Caco-2 (cell line): Measurements from ENCODE around the gene SBSN. TPM values are rescaled to one million over a fixed set of nuclear protein-coding genes. Genes with fewer than 3 reads are reported as not detected.

ENCODE experiments used
- BruUV-seq: library from RNA; stranded (reverse); fragments of 400-500 nt; replicated peaks from 2 replicates; lab custom pipeline; 2021; lab: Mats Ljungman, UMichigan
- CTCF ChIA-PET: fragments of 300-600 bp; sonication (Branson Sonifier 250); formaldehyde crosslinking; loops from one replicate; lab custom pipeline; 2022; ENCODE audit warnings: antibody characterized with exemption; lab: Charles Lee
- POLR2A ChIA-PET: fragments of 300-600 bp; sonication (Branson Sonifier 250); formaldehyde crosslinking; loops from one replicate; lab custom pipeline; 2022; ENCODE audit warnings: antibody characterized with exemption; lab: Charles Lee
- DNase-seq, 2 experiments: peaks; one replicate each; pipeline versions ENCODE4 v3.0.0 to v3.0.0-alpha.2; 2020 to 2022
- H3K27me3 ChIP-seq: replicated peaks from 2 replicates; pipeline ENCODE4 v1.6.0; 2011; ENCODE audit warnings: low read length; ENCODE audit not compliant: control insufficient read depth, insufficient read depth
- H3K36me3 ChIP-seq: 2 replicates; pipeline ENCODE4 v1.5.1; 2011; ENCODE audit warnings: low read length; ENCODE audit not compliant: control insufficient read depth, insufficient read depth
- H3K4me1 ChIP-seq: fragments of 250-450 bp; sonication (Bioruptor Pico); 2 replicates; pipeline ENCODE4 v1.5.1; 2020; ENCODE audit warnings: mild to moderate bottlenecking
- H3K4me3 ChIP-seq: 2 replicates; pipeline ENCODE4 v1.5.1; 2011; ENCODE audit warnings: low read depth, mild to moderate bottlenecking, control low read depth, low read length
- H3K9me3 ChIP-seq: fragments of 250-450 bp; sonication (Bioruptor Pico); 2 replicates; pipeline ENCODE4 v1.5.1; 2020; ENCODE audit warnings: mild to moderate bottlenecking, moderate library complexity
- H3K27ac Mint-ChIP-seq: one replicate; pipeline ENCODE4 v1.8.0; 2022; ENCODE audit warnings: mixed read lengths; ENCODE audit not compliant: unreplicated experiment
- H3K27me3 Mint-ChIP-seq: one replicate; pipeline ENCODE4 v1.8.0; 2022; ENCODE audit warnings: mixed read lengths; ENCODE audit not compliant: insufficient read depth, unreplicated experiment
- H3K36me3 Mint-ChIP-seq: one replicate; pipeline ENCODE4 v1.8.0; 2022; ENCODE audit warnings: mild to moderate bottlenecking, mixed read lengths; ENCODE audit not compliant: insufficient read depth, unreplicated experiment
- H3K4me1 Mint-ChIP-seq: one replicate; pipeline ENCODE4 v1.8.0; 2022; ENCODE audit warnings: low read depth, mixed read lengths; ENCODE audit not compliant: unreplicated experiment
- H3K4me3 Mint-ChIP-seq: one replicate; pipeline ENCODE4 v1.8.0; 2022; ENCODE audit warnings: mild to moderate bottlenecking, moderate library complexity, mixed read lengths; ENCODE audit not compliant: unreplicated experiment
- H3K9me3 Mint-ChIP-seq: one replicate; pipeline ENCODE4 v1.8.0; 2022; ENCODE audit warnings: mixed read lengths; ENCODE audit not compliant: unreplicated experiment
- CTCF ChIP-seq, 2 experiments: fragments of 200-600 bp in 1 of 2; IDR thresholded peaks; 1 replicate in 1 of 2; 2 replicates in 1 of 2; pipeline versions ENCODE4 v1.5.1 to v1.8.0; 2011 to 2022; ENCODE audit warnings: antibody characterized with exemption in 1 of 2, control low read depth in 1 of 2, inconsistent platforms in 1 of 2, low read depth in 1 of 2, low read length in 1 of 2, mild to moderate bottlenecking in 1 of 2, moderate library complexity in 1 of 2; ENCODE audit not compliant: insufficient read depth in 1 of 2, severe bottlenecking in 1 of 2, unreplicated experiment in 1 of 2
- intact Hi-C: fragments of 100-400 bp; cut with micrococcal nuclease; formaldehyde crosslinking; loops from one replicate; pipeline ENCODE4 v1.10.0; 2022; ENCODE audit not compliant: unreplicated experiment
- total RNA-seq: library from RNA; stranded (reverse); gene quantifications from 2 replicates; pipeline ENCODE4 v1.2.3, GENCODE V29; 2022

SBSN gene
- total RNA-seq, 1 experiment from 2014 or later, result not detected

- H3K9me3 ChIP-seq, result no peaks in the 10 kb centered on the region
- Mint-ChIP-seq H3K27ac (no peak overlapping the region), H3K4me1 (peaks cover 6% of the 10 kb centered on the region), H3K9me3 (no peaks in the 10 kb centered on the region), H3K27me3 (no peaks in the 10 kb centered on the region), H3K4me3 (no peak overlapping the region), H3K36me3 (no peaks in the 10 kb centered on the region)
- intact Hi-C loops, result no loop called here
- no peak for DNase-seq
- no peaks in the 10 kb centered on the region; the same call in 1 of the 2 replicates for H3K4me1 ChIP-seq
- ChIA-PET POLR2A (no interaction called here), CTCF (no interaction called here)
- no peaks in the 10 kb centered on the region for H3K36me3 ChIP-seq
- no TSS peak for BruUV-seq
- TF ChIP-seq CTCF (IDR thresholded peaks at IDR 0.05; ENCODE audit: insufficient read depth in 1 of 2, low read depth in 1 of 2, low read length in 1 of 2, severe bottlenecking in 1 of 2, unreplicated experiment in 1 of 2), result no peak
- H3K27me3 ChIP-seq, result no peaks in the 10 kb centered on the region
- no peak overlapping the region for H3K4me3 ChIP-seq
These were observed 54.0 kb downstream of the SBSN start for GRCh38 chr19:35474104-35474503.

Other genes with a start within 250 kb of the SBSN start
- not detected in 2 replicates for gene HAMP, start 245.8 kb downstream of the SBSN start, total RNA-seq
- gene MAG, start 236.2 kb downstream of the SBSN start, total RNA-seq, result 0.41 TPM in 1 of 2 replicates, not detected in the other
- gene CD22, start 199.1 kb downstream of the SBSN start, total RNA-seq, result not detected in 2 replicates
- not detected in 2 replicates for gene FFAR1, start 180.4 kb downstream of the SBSN start, total RNA-seq
- not detected in 2 replicates for gene FFAR3, start 169.9 kb downstream of the SBSN start, total RNA-seq
- not detected in 2 replicates for gene GPR42, start 157.2 kb downstream of the SBSN start, total RNA-seq
- gene FFAR2, start 80.1 kb downstream of the SBSN start, total RNA-seq, result not detected in 2 replicates
- gene KRTDAP, start 37.8 kb downstream of the SBSN start, total RNA-seq, result not detected in 2 replicates
- 341 and 354 TPM in 2 replicates for gene DMKN, start 14.7 kb downstream of the SBSN start, total RNA-seq
- not detected in 2 replicates for gene GAPDHS, start 5.1 kb upstream of the SBSN start, total RNA-seq
- gene TMEM147, start 17.3 kb upstream of the SBSN start, total RNA-seq, result 126 and 140 TPM in 2 replicates
- not detected in 2 replicates for gene ATP4A, start 35.3 kb upstream of the SBSN start, total RNA-seq
- not detected in 2 replicates for gene PMIS2, start 57.9 kb upstream of the SBSN start, total RNA-seq
- gene HAUS5, start 84.4 kb upstream of the SBSN start, total RNA-seq, result 26.4 and 27.9 TPM in 2 replicates
- gene RBM42, start 100.7 kb upstream of the SBSN start, total RNA-seq, result 140 and 165 TPM in 2 replicates
- 0.77 and 1.3 TPM in 2 replicates for gene ETV2, start 113.4 kb upstream of the SBSN start, total RNA-seq
- gene COX6B1, start 120.0 kb upstream of the SBSN start, total RNA-seq, result 551 and 639 TPM in 2 replicates
- gene UPK1A, start 138.2 kb upstream of the SBSN start, total RNA-seq, result not detected in 2 replicates
- gene ZBTB32, start 176.2 kb upstream of the SBSN start, total RNA-seq, result not detected in 2 replicates
- gene KMT2B, start 189.7 kb upstream of the SBSN start, total RNA-seq, result 54.2 and 62.6 TPM in 2 replicates
- gene IGFLR1, start 214.1 kb upstream of the SBSN start, total RNA-seq, result 10.1 and 11.3 TPM in 2 replicates
- 21.3 and 24.6 TPM in 2 replicates for gene U2AF1L4, start 217.1 kb upstream of the SBSN start, total RNA-seq
- 70.2 and 70.5 TPM in 2 replicates for gene PSENEN, start 217.3 kb upstream of the SBSN start, total RNA-seq
- gene LIN37, start 220.3 kb upstream of the SBSN start, total RNA-seq, result 8.1 and 10.2 TPM in 2 replicates
- 0.48 and 0.81 TPM in 2 replicates for gene HSPB6, start 228.7 kb upstream of the SBSN start, total RNA-seq
- 34.6 and 37.0 TPM in 2 replicates for gene PROSER3, start 229.9 kb upstream of the SBSN start, total RNA-seq
- gene ARHGAP33, start 247.3 kb upstream of the SBSN start, total RNA-seq, result 17.8 and 18.3 TPM in 2 replicates